Measurements from ENCODE around the gene OSGEPL1.

- TF ChIP-seq CTCF (IDR thresholded peaks at IDR 0.05) = no peak
- no peak for TF ChIP-seq POLR2A (IDR thresholded peaks at IDR 0.05; ENCODE audit: low read depth)
- no peak for TF ChIP-seq POLR2AphosphoS5 (IDR thresholded peaks at IDR 0.05)
Measured at GRCh38 chr2:189762229-189762550, 402 bp downstream of the OSGEPL1 start.

Data from esophagus muscularis mucosa (tissue), 3 donors.